ENCODE measurements around the gene TEKTIP1.

DNA sequence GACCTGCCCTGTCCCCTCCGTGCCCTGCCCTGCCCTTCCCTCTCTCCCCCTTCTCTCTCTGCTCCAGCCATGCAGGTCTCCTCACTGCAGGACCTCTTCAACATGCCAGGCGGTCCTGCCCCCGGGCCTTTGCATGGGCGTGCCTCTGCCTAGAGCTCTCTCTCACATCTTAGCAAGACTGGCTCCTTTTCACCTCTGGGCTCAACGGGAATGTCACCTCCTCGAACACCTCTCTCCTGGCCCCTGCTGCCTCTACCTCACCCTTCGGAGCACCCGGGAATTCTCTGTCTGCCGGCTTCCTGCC is 12.8 kb downstream of the TEKTIP1 start:
- TF ChIP-seq CTCF (IDR thresholded peaks at IDR 0.05; ENCODE audit: borderline replicate concordance, extremely low read depth, low read length, poor library complexity, severe bottlenecking) (no peak), EZH2 (IDR thresholded peaks at IDR 0.05; ENCODE audit: borderline replicate concordance, low read depth, low read length, severe bottlenecking) (no peak)
